ENCODE data around the gene TAGLN2. TPM values are rescaled to one million over a fixed set of nuclear protein-coding genes. Genes with fewer than 3 reads are reported as not detected.

Gene TAGLN2
- total RNA-seq, 2 experiments from 2014 or later, result 453 to 454 TPM

DNA sequence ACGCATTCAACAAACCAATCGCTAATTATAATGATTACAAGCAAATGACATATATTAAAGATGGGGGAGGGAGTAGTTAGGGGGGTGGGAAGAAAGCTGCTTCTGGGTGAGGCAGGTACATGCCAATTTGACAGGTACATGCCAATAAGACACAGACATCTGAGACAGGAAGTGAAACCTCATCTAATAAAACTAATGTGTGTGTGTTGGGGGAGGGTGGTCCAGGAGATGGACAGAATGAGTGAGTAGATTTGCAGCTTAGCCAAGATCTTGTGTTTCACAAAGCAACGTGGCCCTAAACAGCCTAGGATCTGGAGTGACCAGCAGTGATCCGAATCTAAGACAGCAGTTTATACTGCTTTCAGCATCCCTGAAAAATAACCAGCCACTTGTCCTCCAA lies 36.1 kb downstream of the TAGLN2 start:
- intact Hi-C loops (cut with micrococcal nuclease), result no loop called here
- CTCF ChIA-PET, result interaction anchor here (1.0 to 9.6 kb wide), 7 partner anchors 25 to 164 kb away, joined by 3 to 303 read pairs (median 5); partner anchors contain the start of genes DUSP23 and FCRL6
- H3K4me1 Mint-ChIP-seq (ENCODE audit: low read depth), result peaks cover 6% of the 10 kb centered on the region
- H3K9me3 Mint-ChIP-seq, result no peaks in the 10 kb centered on the region
- no peaks in the 10 kb centered on the region for H3K36me3 Mint-ChIP-seq (ENCODE audit: low read depth)
- no peaks in the 10 kb centered on the region for H3K27me3 Mint-ChIP-seq (ENCODE audit: low read depth)
- no peak for DNase-seq
- no peak overlapping the region for H3K4me3 Mint-ChIP-seq
- H3K27ac Mint-ChIP-seq, result no peak overlapping the region

DNA sequence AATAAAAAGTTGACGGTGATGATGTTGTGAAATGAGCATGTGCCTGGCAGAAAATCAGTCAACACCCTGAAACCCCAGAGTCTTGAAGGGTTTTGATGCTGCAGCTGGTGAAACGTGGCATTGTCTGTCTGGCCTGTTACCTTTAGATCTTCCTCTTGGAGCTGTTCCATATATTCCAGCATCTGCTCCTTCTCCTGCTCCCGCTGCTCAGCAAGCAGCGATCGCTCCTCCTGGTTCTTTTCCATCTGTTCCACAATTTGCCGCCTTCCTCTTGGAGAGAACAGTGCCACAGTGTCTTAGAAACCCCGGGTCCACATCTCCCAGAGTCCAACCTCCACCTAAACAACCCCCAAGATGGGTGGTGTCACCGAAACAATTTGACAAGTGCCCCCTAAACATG lies 41.0 kb downstream of the TAGLN2 start:
- Mint-ChIP-seq H3K4me3 (no peak overlapping the region), H3K9me3 (no peaks in the 10 kb centered on the region), H3K36me3 (ENCODE audit: low read depth) (no peaks in the 10 kb centered on the region), H3K27me3 (ENCODE audit: low read depth) (no peaks in the 10 kb centered on the region), H3K27ac (no peak overlapping the region), H3K4me1 (ENCODE audit: low read depth) (no peaks in the 10 kb centered on the region)
- intact Hi-C loops (cut with micrococcal nuclease), result no loop called here
- no peak for DNase-seq
- CTCF ChIA-PET, result interaction anchor here (1.1 to 1.5 kb wide), 2 partner anchors 8 to 85 kb away, joined by 3 read pairs; no protein-coding TSS in a partner anchor

DNA sequence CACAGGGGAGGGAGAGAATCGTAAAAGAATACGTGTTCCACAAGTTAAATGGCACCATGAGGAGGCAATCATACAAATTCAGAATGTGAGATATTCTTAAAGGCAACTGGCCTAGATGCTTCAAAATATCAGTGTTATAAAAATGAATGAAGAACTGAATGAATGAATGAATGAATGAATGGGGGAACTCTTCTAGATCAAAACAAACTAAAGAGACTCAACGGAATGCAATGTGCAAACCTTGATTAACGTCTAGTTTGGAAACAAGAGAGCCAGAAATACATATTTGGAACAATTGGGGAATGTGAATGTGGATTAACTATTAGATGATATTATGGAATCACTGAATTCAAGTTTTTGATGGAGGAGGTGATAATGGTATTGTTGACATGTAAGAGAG lies 42.2 kb downstream of the TAGLN2 start:
- H3K36me3 Mint-ChIP-seq (ENCODE audit: low read depth), result no peaks in the 10 kb centered on the region
- H3K4me3 Mint-ChIP-seq, result no peak overlapping the region
- intact Hi-C loops (cut with micrococcal nuclease), result no loop called here
- H3K4me1 Mint-ChIP-seq (ENCODE audit: low read depth), result no peaks in the 10 kb centered on the region
- H3K27me3 Mint-ChIP-seq (ENCODE audit: low read depth), result no peaks in the 10 kb centered on the region
- no peak for DNase-seq
- no peaks in the 10 kb centered on the region for H3K9me3 Mint-ChIP-seq
- no peak overlapping the region for H3K27ac Mint-ChIP-seq
- CTCF ChIA-PET, result interaction anchor here (0.8 to 1.0 kb wide), 2 partner anchors 84 to 85 kb away, joined by 3 to 4 read pairs; no protein-coding TSS in a partner anchor

GRCh38 chr1:159882527-159882862 lies 42.8 kb downstream of the TAGLN2 start:
- no peaks in the 10 kb centered on the region for H3K9me3 Mint-ChIP-seq
- H3K4me3 Mint-ChIP-seq, result no peak overlapping the region
- intact Hi-C loops (cut with micrococcal nuclease), result no loop called here
- H3K27ac Mint-ChIP-seq, result no peak overlapping the region
- no peak for DNase-seq
- H3K27me3 Mint-ChIP-seq (ENCODE audit: low read depth), result no peaks in the 10 kb centered on the region
- H3K4me1 Mint-ChIP-seq (ENCODE audit: low read depth), result no peaks in the 10 kb centered on the region
- CTCF ChIA-PET, result interaction anchor here (0.8 to 1.0 kb wide), 2 partner anchors 83 to 85 kb away, joined by 3 to 4 read pairs; no protein-coding TSS in a partner anchor
- H3K36me3 Mint-ChIP-seq (ENCODE audit: low read depth), result no peaks in the 10 kb centered on the region

- Mint-ChIP-seq H3K27ac (no peak overlapping the region), H3K4me3 (no peak overlapping the region), H3K36me3 (ENCODE audit: low read depth) (no peaks in the 10 kb centered on the region), H3K27me3 (ENCODE audit: low read depth) (no peaks in the 10 kb centered on the region), H3K4me1 (ENCODE audit: low read depth) (no peaks in the 10 kb centered on the region), H3K9me3 (no peaks in the 10 kb centered on the region)
- intact Hi-C loops (cut with micrococcal nuclease), result no loop called here
- DNase-seq, result peak; percentile 47
- CTCF ChIA-PET, result interaction anchor here (1.0 to 2.3 kb wide), 2 partner anchors 83 kb away, joined by 4 to 6 read pairs; no protein-coding TSS in a partner anchor
Measured at GRCh38 chr1:159881622-159882526, 43.4 kb downstream of the TAGLN2 start.

- intact Hi-C loops (cut with micrococcal nuclease), result no loop called here
- Mint-ChIP-seq H3K36me3 (ENCODE audit: low read depth) (no peaks in the 10 kb centered on the region), H3K4me3 (no peak overlapping the region), H3K4me1 (ENCODE audit: low read depth) (no peaks in the 10 kb centered on the region), H3K27me3 (ENCODE audit: low read depth) (no peaks in the 10 kb centered on the region), H3K27ac (no peak overlapping the region), H3K9me3 (no peaks in the 10 kb centered on the region)
- DNase-seq, result no peak
- CTCF ChIA-PET, result interaction anchor here (0.6 to 2.3 kb wide), 3 partner anchors 12 to 111 kb away, joined by 3 to 6 read pairs (median 5); no protein-coding TSS in a partner anchor
Measured at GRCh38 chr1:159880430-159880829, 44.9 kb downstream of the TAGLN2 start.

GRCh38 chr1:159879977-159880376 lies 45.3 kb downstream of the TAGLN2 start:
- H3K27me3 Mint-ChIP-seq (ENCODE audit: low read depth), result no peaks in the 10 kb centered on the region
- CTCF ChIA-PET, result interaction anchor here (1.5 to 2.5 kb wide), 3 partner anchors 11 to 81 kb away, joined by 3 to 9 read pairs (median 6); no protein-coding TSS in a partner anchor
- no peaks in the 10 kb centered on the region for H3K36me3 Mint-ChIP-seq (ENCODE audit: low read depth)
- no peak for DNase-seq
- intact Hi-C loops (cut with micrococcal nuclease), result no loop called here
- H3K4me3 Mint-ChIP-seq, result no peak overlapping the region
- no peak overlapping the region for H3K27ac Mint-ChIP-seq
- H3K9me3 Mint-ChIP-seq, result no peaks in the 10 kb centered on the region
- H3K4me1 Mint-ChIP-seq (ENCODE audit: low read depth), result no peaks in the 10 kb centered on the region

- Mint-ChIP-seq H3K4me3 (no peak overlapping the region), H3K9me3 (no peaks in the 10 kb centered on the region), H3K27ac (no peak overlapping the region), H3K4me1 (ENCODE audit: low read depth) (no peaks in the 10 kb centered on the region), H3K36me3 (ENCODE audit: low read depth) (no peaks in the 10 kb centered on the region), H3K27me3 (ENCODE audit: low read depth) (no peaks in the 10 kb centered on the region)
- CTCF ChIA-PET, result interaction anchor here (1.1 to 2.5 kb wide), 5 partner anchors 12 to 98 kb away, joined by 3 to 9 read pairs (median 4); partner anchors contain the start of gene DUSP23
- DNase-seq, result no peak
- intact Hi-C loops (cut with micrococcal nuclease), result no loop called here
Measured at GRCh38 chr1:159879136-159879535, 46.2 kb downstream of the TAGLN2 start.

DNA sequence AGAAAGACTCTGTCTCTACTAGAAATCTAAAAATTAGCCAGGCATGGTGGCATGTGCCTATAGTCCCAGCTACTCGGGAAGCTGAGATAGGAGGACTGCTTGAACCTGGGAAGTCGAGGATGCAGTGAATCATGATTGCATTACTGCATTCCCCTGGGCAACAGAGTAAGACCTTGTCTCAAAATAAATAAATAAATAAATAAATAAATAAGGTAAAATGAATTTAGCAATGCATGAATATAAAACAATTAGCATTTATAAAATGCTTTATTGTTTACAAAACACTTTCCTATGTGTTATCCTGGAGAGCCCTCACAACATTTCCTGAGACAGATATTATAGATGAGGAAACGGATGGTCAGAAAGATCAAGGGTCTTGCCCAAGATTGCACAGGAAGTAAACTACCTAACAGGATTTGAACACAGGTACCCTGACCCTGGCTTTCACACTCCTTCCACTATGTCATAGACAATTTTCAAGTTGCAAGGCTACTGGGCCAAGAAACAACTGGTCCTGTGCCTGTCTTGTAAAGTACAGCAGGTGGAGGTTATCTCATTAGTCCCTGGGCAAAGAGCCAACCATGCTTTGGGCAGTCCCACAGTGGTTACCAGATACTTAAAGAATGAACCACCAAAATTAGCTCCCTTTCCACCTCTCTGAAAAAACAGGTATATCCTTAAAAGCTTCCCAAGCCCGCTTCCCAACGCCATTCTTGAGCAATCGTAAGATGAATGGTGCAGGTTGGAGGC lies 47.4 kb downstream of the TAGLN2 start:
- H3K4me1 Mint-ChIP-seq (ENCODE audit: low read depth), result no peaks in the 10 kb centered on the region
- CTCF ChIA-PET, result interaction anchor here (0.9 to 2.5 kb wide), 4 partner anchors 15 to 97 kb away, joined by 4 to 9 read pairs (median 5); partner anchors contain the start of gene DUSP23
- no peak for DNase-seq
- no peak overlapping the region for H3K4me3 Mint-ChIP-seq
- intact Hi-C loops (cut with micrococcal nuclease), result no loop called here
- no peak overlapping the region for H3K27ac Mint-ChIP-seq
- peaks cover 2% of the 10 kb centered on the region for H3K27me3 Mint-ChIP-seq (ENCODE audit: low read depth)
- H3K9me3 Mint-ChIP-seq, result no peaks in the 10 kb centered on the region
- no peaks in the 10 kb centered on the region for H3K36me3 Mint-ChIP-seq (ENCODE audit: low read depth)

GRCh38 chr1:159873530-159874143 lies 51.7 kb downstream of the TAGLN2 start:
- no peak overlapping the region for H3K27ac Mint-ChIP-seq
- H3K9me3 Mint-ChIP-seq, result no peaks in the 10 kb centered on the region
- no peaks in the 10 kb centered on the region for H3K36me3 Mint-ChIP-seq (ENCODE audit: low read depth)
- peaks cover 4% of the 10 kb centered on the region for H3K27me3 Mint-ChIP-seq (ENCODE audit: low read depth)
- H3K4me1 Mint-ChIP-seq (ENCODE audit: low read depth), result no peaks in the 10 kb centered on the region
- DNase-seq, result no peak
- no peak overlapping the region for H3K4me3 Mint-ChIP-seq
- intact Hi-C loops (cut with micrococcal nuclease), result no loop called here
- CTCF ChIA-PET, result interaction anchor here (0.6 to 4.9 kb wide), 4 partner anchors 18 to 134 kb away, joined by 3 to 23 read pairs (median 4); no protein-coding TSS in a partner anchor

- Mint-ChIP-seq H3K4me3 (no peak overlapping the region), H3K27me3 (ENCODE audit: low read depth) (peaks cover 4% of the 10 kb centered on the region), H3K9me3 (no peaks in the 10 kb centered on the region), H3K36me3 (ENCODE audit: low read depth) (no peaks in the 10 kb centered on the region), H3K4me1 (ENCODE audit: low read depth) (no peaks in the 10 kb centered on the region), H3K27ac (no peak overlapping the region)
- intact Hi-C loops (cut with micrococcal nuclease), result no loop called here
- CTCF ChIA-PET, result interaction anchor here (0.6 to 4.9 kb wide), 4 partner anchors 20 to 135 kb away, joined by 3 to 23 read pairs (median 4); no protein-coding TSS in a partner anchor
- no peak for DNase-seq
Measured at GRCh38 chr1:159872891-159873290, 52.4 kb downstream of the TAGLN2 start.

- no peak for DNase-seq
- no peak overlapping the region for H3K27ac Mint-ChIP-seq
- intact Hi-C loops (cut with micrococcal nuclease), result no loop called here
- no peak overlapping the region for H3K4me3 Mint-ChIP-seq
- H3K27me3 Mint-ChIP-seq (ENCODE audit: low read depth), result peaks cover 4% of the 10 kb centered on the region
- H3K9me3 Mint-ChIP-seq, result no peaks in the 10 kb centered on the region
- H3K36me3 Mint-ChIP-seq (ENCODE audit: low read depth), result no peaks in the 10 kb centered on the region
- CTCF ChIA-PET, result interaction anchor here (4.9 kb wide), 1 partner anchor 72 kb away, joined by 23 read pairs; no protein-coding TSS in a partner anchor
- H3K4me1 Mint-ChIP-seq (ENCODE audit: low read depth), result peaks cover 12% of the 10 kb centered on the region
Measured at GRCh38 chr1:159870704-159871103, 54.6 kb downstream of the TAGLN2 start.

Measured in activated naive CD4-positive, alpha-beta T cell treated with anti-CD3 and anti-CD28 coated beads for 36 hours (primary cell).